Ovary (tissue), 10 donors: ENCODE results near the gene ABHD17A. TPM values are rescaled to one million over a fixed set of nuclear protein-coding genes. Genes with fewer than 3 reads are reported as not detected.
A peak's percentile ranks its signal among the peaks of the same experiment; 100 is the strongest.
"Not testable (repeated sequence)": the region's sequence is repeated elsewhere in the genome, so short reads cannot be mapped to it uniquely, and the experiment has no call there.

Experiments
- DNase-seq, 5 donors: peaks; one replicate each; pipeline ENCODE4 v3.0.0-alpha.2; 2019 to 2020
- H3K27ac ChIP-seq, 2 donors: fragments of 200-600 bp; one replicate each; pipeline versions ENCODE4 v1.5.1 to v1.8.0; 2019 to 2022
- H3K27me3 ChIP-seq: fragments of 200-600 bp; one replicate; pipeline ENCODE4 v1.8.0; 2022
- H3K36me3 ChIP-seq: fragments of 200-600 bp; sonication (generic); one replicate; pipeline ENCODE4 v1.5.1; 2019
- H3K4me1 ChIP-seq: one replicate; pipeline ENCODE4 v1.8.1; 2013; ENCODE audit warnings: mild to moderate bottlenecking, moderate library complexity; ENCODE audit not compliant: insufficient read depth
- H3K4me3 ChIP-seq: fragments of 200-600 bp; sonication (generic); one replicate; pipeline ENCODE4 v1.5.1; 2017
- H3K9me3 ChIP-seq, 2 donors: fragments of 200-600 bp in 1 of 2; sonication (generic) in 1 of 2; one replicate each; pipeline versions ENCODE4 v1.5.1 to v1.8.1; 2013 to 2019; ENCODE audit warnings: mild to moderate bottlenecking in 1 of 2, moderate library complexity in 1 of 2
- CTCF ChIP-seq, 3 donors: fragments of 450-650 bp in 2 of 3; fragments of 200-600 bp in 1 of 3; IDR thresholded peaks; one replicate each; pipeline versions ENCODE4 v1.5.1 to v1.8.0; 2016 to 2022; ENCODE audit warnings: antibody characterized with exemption in 3 of 3, mild to moderate bottlenecking in 1 of 3
- EP300 ChIP-seq: sonication (generic); formaldehyde crosslinking; IDR thresholded peaks from one replicate; pipeline ENCODE4 v1.6.1; 2017; ENCODE audit warnings: antibody characterized with exemption
- POLR2A ChIP-seq: fragments of 450-650 bp; IDR thresholded peaks from one replicate; pipeline ENCODE4 v1.6.1; 2017; ENCODE audit warnings: antibody characterized with exemption, mild to moderate bottlenecking, moderate library complexity
- WGBS, 3 donors: extraction: QIAGEN DNeasy Blood & Tissue Kit in 1 of 3; methylation state at CpG; one replicate each; pipeline versions ENCODE4 v1.1.5 to v1.1.7; 2013 to 2017; 5-methylcytosine and 5-hydroxymethylcytosine counted together
- intact Hi-C, 4 donors: fragments of 100-400 bp; cut with DNase I; formaldehyde crosslinking; loops; one replicate each; pipeline versions ENCODE4 v1.11.0 to v1.15.1; 2022 to 2023
- long read RNA-seq, 3 donors: library from polyadenylated mRNA in 2 of 3; unstranded in 2 of 3; transcript quantifications; one replicate each; pipeline ENCODE4 v2.0.0 and lab custom pipeline, GENCODE V29; 2021 to 2026
- polyA plus RNA-seq, 2 donors: library from polyadenylated mRNA; stranded (reverse); fragments of 200-250 nt in 1 of 2; fragments of 350-450 nt in 1 of 2; fragmentation: Illumina TruSeq in 1 of 2; extraction: RNeasy Lipid Tissue Mini Kit (QIAGEN cat#74804) in 1 of 2; gene quantifications; one replicate each; pipeline ENCODE4 v1.2.3, GENCODE V29; 2013 to 2014
- total RNA-seq, 7 donors: library from RNA; depleted of rRNA in 2 of 7; stranded (reverse); fragments of >200 nt in 2 of 7; fragmentation: NEBNext Ultra II Directional in 3 of 7; extraction: Animal tissue kit (Norgen Biotek cat#: 25700) in 3 of 7; gene quantifications; one replicate each; pipeline versions ENCODE4 v1.1.0 to v1.2.4, GENCODE V29; 2016 to 2023
- donor health status: DM: no; HTN: no; CAD: no; lungs with moderate emphysema.
- donor health status: DM: no; HTN: no; CAD: no.
- donor health status: Bipolar disorder and iron deficiency.
- donor health status: DM: yes; HTN: yes; CAD: no.
- donor health status: DM: no; HTN: no; CAD: no.
- donor health status: DM: yes; HTN: yes; CAD: no.

Gene ABHD17A
- 10 to 100 TPM; 54.2 to 87.3 (median 65.4) TPM for total RNA-seq
- polyA plus RNA-seq, result 10 to 100 TPM in 1 of 2 donors, under 1 TPM in 1; 0.57 to 65.6 TPM
- long read RNA-seq, donor 1, transcript ABHD17A-202 (5 exons, 1,757 nt), result major isoform, 9 of 23 reads
- long read RNA-seq, donor 1, partial matches to known transcripts, result 11 of 23 reads
- long read RNA-seq, donor 1, other reads (novel, unspliced or antisense), result 3 of 23 reads
- long read RNA-seq, donor 2, full-length matches to known transcripts, result 31 of 38 reads
- long read RNA-seq, donor 2, partial matches to known transcripts, result 7 of 38 reads
- long read RNA-seq, donor 2, other reads (novel, unspliced or antisense), result 0 of 38 reads
- long read RNA-seq, donor 3, full-length matches to known transcripts, result 133 of 220 reads
- long read RNA-seq, donor 3, partial matches to known transcripts, result 69 of 220 reads
- long read RNA-seq, donor 3, other reads (novel, unspliced or antisense), result 18 of 220 reads

GRCh38 chr19:1885398-1886119 is at the start of gene ABHD17A:
Gene ABHD17A, minus strand, starts transcription at chr19:1885496. Its CDS starts 3,930 bp downstream, at chr19:1881566.
- peak; percentile 91 to 98 (median 96) for DNase-seq
- intact Hi-C loops, result not testable (repeated sequence)
- WGBS, 3 donors, result 18 to 22% (median 21%) methylated on average over 38 to 46 of the region's 46 CpGs

GRCh38 chr19:1933942-1934341 is 48.6 kb upstream of the ABHD17A start:
- Histone ChIP-seq H3K36me3 (no peaks in the 10 kb centered on the region), H3K9me3 (no peaks in the 10 kb centered on the region), H3K4me1 (peaks cover 11% of the 10 kb centered on the region), H3K27ac (no peak overlapping the region), H3K27me3 (no peaks in the 10 kb centered on the region), H3K4me3 (no peak overlapping the region)
- no peak for DNase-seq
- intact Hi-C loops, result loop anchor here in 2 of 4 donors (10.0 kb wide), 2 partner anchors 131 to 141 kb away; no protein-coding TSS in a partner anchor
- TF ChIP-seq EP300 (no peak), CTCF (IDR thresholded peaks at IDR 0.05) (no peak), POLR2A (no peak)
- WGBS, 3 donors, result 87 to 90% (median 88%) methylated on average over 8 of the region's 8 CpGs

More at GRCh38 chr19:1885398-1886119, at the start of gene ABHD17A:
- not testable (repeated sequence) for H3K36me3 ChIP-seq, H3K27me3 ChIP-seq, H3K9me3 ChIP-seq
- H3K4me3 ChIP-seq, result peak within 1 kb of the TSS; percentile 85
- H3K4me1 ChIP-seq, result peaks cover 29% of the 10 kb centered on the region
- peak; percentile 16 for TF ChIP-seq EP300
- TF ChIP-seq POLR2A, result peak; percentile 72
- peak within 1 kb of the TSS; percentile 42 to 65 for H3K27ac ChIP-seq

- intact Hi-C loops, result loop anchor here in 2 of 4 donors (10.0 kb wide), 2 partner anchors 132 to 142 kb away; no protein-coding TSS in a partner anchor
- 59 to 71% (median 66%) methylated on average over 7 of the region's 7 CpGs for WGBS, 3 donors
Observed at GRCh38 chr19:1933244-1933643, 47.9 kb upstream of the ABHD17A start.

GRCh38 chr19:1932395-1932794 is 47.1 kb upstream of the ABHD17A start:
- H3K27me3 ChIP-seq, result no peaks in the 10 kb centered on the region
- H3K4me1 ChIP-seq, result peaks cover 11% of the 10 kb centered on the region
- intact Hi-C loops, result loop anchor here in 2 of 4 donors (10.0 kb wide), 2 partner anchors 132 to 142 kb away; no protein-coding TSS in a partner anchor
- TF ChIP-seq POLR2A (no peak), EP300 (no peak), CTCF (IDR thresholded peaks at IDR 0.05) (no peak)
- no peak overlapping the region for H3K4me3 ChIP-seq
- H3K9me3 ChIP-seq, result no peaks in the 10 kb centered on the region
- 77 to 92% (median 83%) methylated on average over 8 of the region's 8 CpGs for WGBS, 3 donors
- H3K36me3 ChIP-seq, result no peaks in the 10 kb centered on the region
- no peak for DNase-seq
- H3K27ac ChIP-seq, result no peak overlapping the region

More at GRCh38 chr19:1933244-1933643, 47.9 kb upstream of the ABHD17A start:
- Histone ChIP-seq H3K27ac (no peak overlapping the region), H3K36me3 (no peaks in the 10 kb centered on the region), H3K27me3 (no peaks in the 10 kb centered on the region), H3K4me3 (no peak overlapping the region), H3K9me3 (no peaks in the 10 kb centered on the region), H3K4me1 (peaks cover 11% of the 10 kb centered on the region)
- DNase-seq, result no peak
- TF ChIP-seq EP300, result no peak
- no peak for TF ChIP-seq CTCF (IDR thresholded peaks at IDR 0.05)
- TF ChIP-seq POLR2A, result no peak
